ENCODE data around the gene SMARCAL1.
A peak's percentile ranks its signal among the peaks of the same experiment; 100 is the strongest.
"Not testable (repeated sequence)": the region's sequence is repeated elsewhere in the genome, so short reads cannot be mapped to it uniquely, and the experiment has no call there.

The SMARCAL1 gene

GRCh38 chr2:216503159-216503629 is 90.9 kb downstream of the SMARCAL1 start:
- DNase-seq = no peak

GRCh38 chr2:216503697-216504375 is 91.6 kb downstream of the SMARCAL1 start:
- no peak for DNase-seq

GRCh38 chr2:216504376-216504762 is 92.1 kb downstream of the SMARCAL1 start:
- no peak for DNase-seq

GRCh38 chr2:216505133-216506106 is 93.1 kb downstream of the SMARCAL1 start:
- no peak for DNase-seq

- DNase-seq = no peak
These were observed 95.2 kb downstream of the SMARCAL1 start for GRCh38 chr2:216507220-216508160.

- no peak for DNase-seq
These were observed 95.9 kb downstream of the SMARCAL1 start for GRCh38 chr2:216508229-216508628.

- peak; percentile 49 for DNase-seq
These were observed 104.6 kb downstream of the SMARCAL1 start for GRCh38 chr2:216516730-216517350.

GRCh38 chr2:216517447-216518225 is 105.4 kb downstream of the SMARCAL1 start:
- DNase-seq = no peak

- not testable (repeated sequence) for DNase-seq
These were observed 106.4 kb downstream of the SMARCAL1 start for GRCh38 chr2:216518566-216519119.

- DNase-seq = peak; percentile 77
These were observed 107.0 kb downstream of the SMARCAL1 start for GRCh38 chr2:216519154-216519762.

- DNase-seq = peak; percentile 44
These were observed 107.8 kb downstream of the SMARCAL1 start for GRCh38 chr2:216520112-216520511.

- DNase-seq = no peak
These were observed 110.7 kb downstream of the SMARCAL1 start for GRCh38 chr2:216522892-216523502.

- no peak for DNase-seq
These were observed 113.7 kb downstream of the SMARCAL1 start for GRCh38 chr2:216525972-216526371.

- no peak for DNase-seq
These were observed 114.7 kb downstream of the SMARCAL1 start for GRCh38 chr2:216526939-216527338.

- no peak for DNase-seq
These were observed 115.3 kb downstream of the SMARCAL1 start for GRCh38 chr2:216527600-216527999.

GRCh38 chr2:216532562-216532961 is 120.3 kb downstream of the SMARCAL1 start:
- DNase-seq = no peak
